GM21367 (cell line): Measurements from ENCODE around the gene STIMATE.

Experiments used
- ATAC-seq: cut with Tn5 transposase; IDR thresholded peaks from one replicate; pipeline ENCODE4 v1.9.1; 2021; ENCODE audit not compliant: unreplicated experiment

The STIMATE gene

GRCh38 chr3:52894756-52895155 lies 2.6 kb downstream of the STIMATE start:
- ATAC-seq: no peak

GRCh38 chr3:52893723-52894122 lies 3.6 kb downstream of the STIMATE start:
- ATAC-seq: no peak

GRCh38 chr3:52892625-52893311 lies 4.6 kb downstream of the STIMATE start:
- no peak for ATAC-seq

GRCh38 chr3:52892290-52892624 lies 5.1 kb downstream of the STIMATE start:
- ATAC-seq: no peak

GRCh38 chr3:52891615-52892081 lies 5.7 kb downstream of the STIMATE start:
- ATAC-seq: no peak

DNA sequence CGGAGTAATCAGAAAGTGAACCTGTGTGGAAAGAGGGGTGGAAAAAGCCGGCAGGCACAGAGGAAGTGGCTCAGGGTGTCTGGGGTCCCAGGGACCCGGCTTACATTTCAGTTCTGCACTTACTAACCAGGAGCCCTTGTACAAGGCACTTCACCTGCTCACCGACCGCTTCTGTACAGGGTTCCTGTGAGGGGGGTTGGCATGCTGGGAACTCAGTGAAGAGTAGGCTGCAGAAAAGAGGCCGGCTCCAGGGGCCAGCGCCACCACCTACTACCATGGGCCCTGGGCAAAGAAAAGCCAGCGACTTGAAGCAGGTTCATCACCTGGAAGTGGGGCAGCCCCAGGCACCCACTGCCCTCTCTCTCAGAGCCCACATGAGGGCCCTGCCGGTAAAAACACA lies 6.2 kb downstream of the STIMATE start:
- ATAC-seq: no peak

DNA sequence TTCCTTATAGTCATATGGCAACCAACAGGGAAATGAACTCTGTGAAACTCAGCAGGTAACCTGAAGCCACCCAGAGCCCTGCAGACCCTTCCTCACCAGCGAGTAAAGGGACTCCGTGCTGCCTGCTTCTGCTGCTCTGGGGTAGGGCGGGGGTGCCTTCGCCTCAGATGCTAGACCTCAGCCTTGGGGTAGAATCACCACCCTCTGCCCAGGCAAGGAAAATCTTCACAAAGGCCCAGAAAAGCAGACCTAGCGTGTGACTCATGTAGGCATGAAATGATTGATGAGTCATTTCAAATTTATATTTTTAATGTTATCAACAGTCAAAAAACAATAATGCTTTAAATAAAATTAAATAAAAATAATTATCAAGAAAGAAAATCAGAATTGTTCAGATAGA lies 6.6 kb downstream of the STIMATE start:
- ATAC-seq: no peak

DNA sequence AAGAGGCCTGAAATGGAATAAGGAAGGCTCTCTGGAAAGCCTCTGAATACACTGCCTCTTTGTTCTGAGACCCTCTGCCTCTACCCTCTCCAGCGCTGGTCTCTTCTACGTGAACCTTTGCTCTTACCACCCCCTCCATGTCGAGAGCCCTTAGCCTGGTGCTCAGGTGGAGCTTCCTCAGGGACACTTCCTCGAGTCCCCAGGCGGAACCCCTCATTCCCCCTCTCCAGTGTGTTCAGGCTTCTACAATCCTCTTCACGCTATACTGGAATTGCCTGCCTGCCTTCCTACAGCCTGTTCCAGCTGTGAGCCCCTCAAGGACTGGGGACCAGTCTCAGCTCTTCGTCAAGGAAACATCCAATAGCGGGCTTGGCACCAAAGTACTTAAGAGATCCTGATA lies 7.4 kb downstream of the STIMATE start:
- ATAC-seq: no peak

GRCh38 chr3:52887166-52887565 lies 10.2 kb downstream of the STIMATE start:
- no peak for ATAC-seq

- no peak for ATAC-seq
Observed at GRCh38 chr3:52886049-52886730, 11.2 kb downstream of the STIMATE start.

GRCh38 chr3:52882377-52882776 lies 15.0 kb downstream of the STIMATE start:
- ATAC-seq: no peak

DNA sequence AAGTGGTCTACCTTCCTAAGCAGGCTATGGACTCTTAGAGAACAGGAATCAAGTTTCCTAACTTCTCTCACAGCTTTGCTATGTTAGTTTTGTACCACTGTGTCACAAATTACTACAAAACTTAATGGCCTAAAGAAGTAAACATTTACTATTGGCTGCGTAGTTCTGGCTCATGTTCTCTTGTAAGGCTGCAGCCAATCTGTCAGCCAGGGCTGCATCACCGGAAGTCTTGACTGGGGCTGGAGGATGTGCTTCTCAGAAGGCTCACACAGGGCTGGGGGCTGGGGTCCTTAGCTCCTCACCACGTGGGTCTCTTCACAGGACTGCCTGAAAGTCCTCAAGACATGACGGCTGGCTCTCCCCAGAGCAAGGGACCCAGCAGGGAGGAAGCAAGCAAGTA lies 15.5 kb downstream of the STIMATE start:
- ATAC-seq: no peak

GRCh38 chr3:52880474-52880873 lies 16.9 kb downstream of the STIMATE start:
- no peak for ATAC-seq

GRCh38 chr3:52880047-52880446 lies 17.3 kb downstream of the STIMATE start:
- no peak for ATAC-seq

GRCh38 chr3:52879581-52879980 lies 17.8 kb downstream of the STIMATE start:
- no peak for ATAC-seq

- ATAC-seq: no peak
Observed at GRCh38 chr3:52879090-52879489, 18.3 kb downstream of the STIMATE start.

- no peak for ATAC-seq
Observed at GRCh38 chr3:52877085-52877484, 20.3 kb downstream of the STIMATE start.

GRCh38 chr3:52874864-52875587 lies 22.3 kb downstream of the STIMATE start:
- ATAC-seq: no peak

GRCh38 chr3:52874160-52874701 lies 23.1 kb downstream of the STIMATE start:
- no peak for ATAC-seq

DNA sequence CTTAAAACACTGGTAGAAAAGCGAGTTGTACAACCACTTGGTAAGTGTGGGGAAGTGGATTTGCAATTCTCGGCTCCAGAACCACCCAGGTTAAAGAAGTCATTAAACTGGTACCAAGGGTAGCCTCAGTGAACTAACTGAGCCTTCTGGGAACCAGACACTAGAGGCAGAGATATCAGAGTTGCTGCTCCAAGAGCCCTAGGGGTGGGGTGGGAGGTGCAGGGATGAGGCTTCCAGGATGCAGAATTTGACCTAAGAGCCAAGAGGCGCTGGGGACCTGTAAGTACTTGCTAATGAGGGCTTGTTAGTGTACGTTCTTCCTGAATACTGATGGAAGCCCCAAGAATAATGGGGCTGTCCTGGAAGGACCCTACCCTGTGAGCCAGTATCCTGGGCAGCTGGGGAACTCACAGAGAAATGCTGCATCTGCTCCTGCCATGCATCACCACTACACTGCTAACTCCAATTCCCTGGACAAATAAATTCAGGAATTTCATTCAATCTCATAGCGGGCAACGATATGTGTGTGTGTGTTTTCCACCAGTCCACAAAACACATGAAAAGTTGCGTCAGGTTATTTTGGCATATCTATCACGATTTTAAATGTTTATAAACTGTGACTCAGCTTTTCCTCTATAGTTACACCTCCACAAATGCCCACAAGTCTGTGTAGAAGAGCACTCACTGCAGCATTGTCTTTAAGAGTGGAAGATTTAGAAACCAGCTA lies 23.8 kb downstream of the STIMATE start:
- no peak for ATAC-seq

DNA sequence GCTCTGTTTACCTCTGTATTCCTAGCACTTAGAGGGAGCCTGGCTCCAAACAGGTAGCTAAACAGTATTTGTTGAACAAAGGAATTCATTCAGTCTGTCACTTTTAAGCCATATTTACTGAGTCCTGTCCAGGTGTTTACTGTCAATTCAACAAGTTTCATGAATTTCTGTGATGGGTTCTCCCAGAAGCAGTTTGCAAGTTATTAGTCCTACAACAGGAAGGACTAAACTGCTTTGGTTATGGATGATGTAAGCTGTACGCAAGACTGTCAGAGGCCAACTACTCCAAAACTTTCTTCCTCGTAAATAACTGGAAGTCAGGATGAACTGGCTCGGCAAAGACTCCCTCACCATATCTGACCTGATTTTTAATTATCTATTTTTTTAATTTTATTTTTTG lies 25.1 kb downstream of the STIMATE start:
- ATAC-seq: no peak
